CD4-positive, CD25-positive, alpha-beta regulatory T cell (primary cell): Measurements from ENCODE around the gene TPRG1. TPM values are rescaled to one million over a fixed set of nuclear protein-coding genes. Genes with fewer than 3 reads are reported as not detected.

Source experiments
- ATAC-seq, 2 donors: fragments of 150-1000 bp; cut with Tn5 transposase; one replicate each; pipeline ENCODE4 v1.10.0; 2021; ENCODE audit warnings: low read depth in 2 of 2, moderate number of reproducible peaks in 2 of 2, moderate library complexity in 1 of 2
- DNase-seq, 3 donors: peaks; one replicate each; pipeline versions ENCODE4 v3.0.0 to v3.0.0-alpha.2; 2012 to 2022; ENCODE audit warnings: mixed read lengths in 1 of 3
- H3K27ac ChIP-seq: one replicate; pipeline ENCODE4 v1.7.0; 2013; ENCODE audit warnings: mild to moderate bottlenecking, low read length; ENCODE audit not compliant: insufficient read depth, poor library complexity, severe bottlenecking
- H3K27me3 ChIP-seq: one replicate; pipeline ENCODE4 v1.7.0; 2013; ENCODE audit warnings: low read length; ENCODE audit not compliant: control insufficient read depth, insufficient read depth
- H3K36me3 ChIP-seq: one replicate; pipeline ENCODE4 v1.7.0; 2013; ENCODE audit warnings: mild to moderate bottlenecking, low read length, moderate library complexity; ENCODE audit not compliant: control insufficient read depth, insufficient read depth
- H3K4me1 ChIP-seq: 2 replicates; pipeline ENCODE4 v1.7.0; 2013; ENCODE audit warnings: mild to moderate bottlenecking, low read length; ENCODE audit not compliant: insufficient read depth, control insufficient read depth, poor library complexity, severe bottlenecking
- H3K4me3 ChIP-seq: one replicate; pipeline ENCODE4 v1.7.0; 2013; ENCODE audit warnings: low read depth, mild to moderate bottlenecking, low read length, moderate library complexity
- H3K9me3 ChIP-seq, 2 experiments: 1 replicate in 1 of 2; 2 replicates in 1 of 2; pipeline ENCODE4 v1.7.0; 2013; ENCODE audit warnings: low read length in 2 of 2, mild to moderate bottlenecking in 1 of 2, moderate library complexity in 1 of 2; ENCODE audit not compliant: control insufficient read depth in 2 of 2
- H3K27ac Mint-ChIP-seq, 3 donors: one replicate each; pipeline ENCODE4 v1.8.0; 2020 to 2022; ENCODE audit warnings: mild to moderate bottlenecking in 3 of 3, mixed read lengths in 3 of 3, moderate library complexity in 2 of 3
- H3K27me3 Mint-ChIP-seq: one replicate; pipeline ENCODE4 v1.8.0; 2022; ENCODE audit warnings: mild to moderate bottlenecking, mixed read lengths
- H3K36me3 Mint-ChIP-seq: one replicate; pipeline ENCODE4 v1.8.0; 2020; ENCODE audit warnings: mixed read lengths
- H3K4me1 Mint-ChIP-seq, 4 donors: one replicate each; pipeline ENCODE4 v1.8.0; 2020 to 2022; ENCODE audit warnings: mixed read lengths in 4 of 4, mild to moderate bottlenecking in 1 of 4
- H3K4me3 Mint-ChIP-seq, 4 donors: one replicate each; pipeline ENCODE4 v1.8.0; 2020 to 2022; ENCODE audit warnings: mild to moderate bottlenecking in 4 of 4, mixed read lengths in 4 of 4, moderate library complexity in 3 of 4
- H3K9me3 Mint-ChIP-seq, 7 donors: one replicate each; pipeline ENCODE4 v1.8.0; 2020 to 2022; ENCODE audit warnings: mixed read lengths in 7 of 7, mild to moderate bottlenecking in 3 of 7, moderate library complexity in 2 of 7
- polyA plus RNA-seq, 4 donors: library from polyadenylated mRNA; unstranded; fragments of 300-500 nt; fragmentation: Illumina TruSeq; gene quantifications; one replicate each; pipeline ENCODE4 v1.2.3, GENCODE V29; 2021
- total RNA-seq: library from RNA; stranded (reverse); gene quantifications from one replicate; pipeline ENCODE4 v1.2.3, GENCODE V29; 2022

Gene TPRG1
- total and polyA plus RNA-seq, 5 donors from 2014 or later = 1.5 to 10.8 (median 3.8) TPM

GRCh38 chr3:189212681-189213080 is 40.9 kb downstream of the TPRG1 start:
- H3K4me1 ChIP-seq = no peaks in the 10 kb centered on the region
- H3K9me3 ChIP-seq = no peaks in the 10 kb centered on the region
- Mint-ChIP-seq H3K4me3 (no peak overlapping the region), H3K9me3 (peaks cover 0 to 4% (median 0%) of the 10 kb centered on the region in 7 donors), H3K36me3 (no peaks in the 10 kb centered on the region), H3K4me1 (no peaks in the 10 kb centered on the region), H3K27ac (no peak overlapping the region), H3K27me3 (peaks cover 10% of the 10 kb centered on the region)
- no peak overlapping the region for H3K27ac ChIP-seq
- ATAC-seq (no peak), DNase-seq (no peak)
- H3K27me3 ChIP-seq = no peaks in the 10 kb centered on the region
- H3K36me3 ChIP-seq = no peaks in the 10 kb centered on the region
- H3K4me3 ChIP-seq = no peak overlapping the region

GRCh38 chr3:189214651-189215050 is 42.9 kb downstream of the TPRG1 start:
- Histone ChIP-seq H3K27ac (no peak overlapping the region), H3K9me3 (no peaks in the 10 kb centered on the region), H3K4me1 (no peaks in the 10 kb centered on the region), H3K27me3 (no peaks in the 10 kb centered on the region), H3K36me3 (no peaks in the 10 kb centered on the region), H3K4me3 (no peak overlapping the region)
- no peaks in the 10 kb centered on the region for H3K4me1 Mint-ChIP-seq
- ATAC-seq (no peak), DNase-seq (no peak)
- H3K27ac Mint-ChIP-seq = no peak overlapping the region
- peaks cover 7% of the 10 kb centered on the region for H3K27me3 Mint-ChIP-seq
- peaks cover 0 to 2% (median 0%) of the 10 kb centered on the region in 7 donors for H3K9me3 Mint-ChIP-seq
- no peak overlapping the region for H3K4me3 Mint-ChIP-seq
- no peaks in the 10 kb centered on the region for H3K36me3 Mint-ChIP-seq

- Mint-ChIP-seq H3K36me3 (no peaks in the 10 kb centered on the region), H3K4me3 (no peak overlapping the region), H3K9me3 (no peaks in the 10 kb centered on the region), H3K27ac (no peak overlapping the region), H3K4me1 (no peaks in the 10 kb centered on the region), H3K27me3 (peaks cover 7% of the 10 kb centered on the region)
- no peak for DNase-seq
- Histone ChIP-seq H3K27ac (no peak overlapping the region), H3K4me1 (no peaks in the 10 kb centered on the region), H3K9me3 (no peaks in the 10 kb centered on the region), H3K4me3 (no peak overlapping the region), H3K36me3 (no peaks in the 10 kb centered on the region), H3K27me3 (no peaks in the 10 kb centered on the region)
- ATAC-seq = no peak
Measured at GRCh38 chr3:189222927-189223636, 51.3 kb downstream of the TPRG1 start.

- no peak for DNase-seq
- Mint-ChIP-seq H3K4me1 (no peaks in the 10 kb centered on the region), H3K27ac (no peak overlapping the region), H3K27me3 (peaks cover 10% of the 10 kb centered on the region), H3K9me3 (no peaks in the 10 kb centered on the region), H3K36me3 (no peaks in the 10 kb centered on the region), H3K4me3 (no peak overlapping the region)
- Histone ChIP-seq H3K9me3 (no peaks in the 10 kb centered on the region), H3K27me3 (no peaks in the 10 kb centered on the region), H3K4me1 (no peaks in the 10 kb centered on the region), H3K27ac (no peak overlapping the region), H3K36me3 (no peaks in the 10 kb centered on the region), H3K4me3 (no peak overlapping the region)
- no peak for ATAC-seq
Measured at GRCh38 chr3:189225431-189225830, 53.7 kb downstream of the TPRG1 start.

- Histone ChIP-seq H3K36me3 (no peaks in the 10 kb centered on the region), H3K27ac (no peak overlapping the region), H3K9me3 (no peaks in the 10 kb centered on the region), H3K4me3 (no peak overlapping the region), H3K4me1 (no peaks in the 10 kb centered on the region), H3K27me3 (no peaks in the 10 kb centered on the region)
- H3K9me3 Mint-ChIP-seq = no peaks in the 10 kb centered on the region
- no peaks in the 10 kb centered on the region for H3K4me1 Mint-ChIP-seq
- no peak overlapping the region for H3K27ac Mint-ChIP-seq
- no peak for ATAC-seq
- no peak overlapping the region for H3K4me3 Mint-ChIP-seq
- H3K36me3 Mint-ChIP-seq = no peaks in the 10 kb centered on the region
- H3K27me3 Mint-ChIP-seq = peaks cover 14% of the 10 kb centered on the region
- no peak for DNase-seq
Measured at GRCh38 chr3:189227249-189227648, 55.5 kb downstream of the TPRG1 start.

GRCh38 chr3:189229196-189229828 is 57.5 kb downstream of the TPRG1 start:
- H3K4me1 ChIP-seq = no peaks in the 10 kb centered on the region
- H3K36me3 ChIP-seq = no peaks in the 10 kb centered on the region
- H3K27me3 ChIP-seq = no peaks in the 10 kb centered on the region
- H3K4me3 Mint-ChIP-seq = no peak overlapping the region
- H3K4me3 ChIP-seq = no peak overlapping the region
- no peak overlapping the region for H3K27ac Mint-ChIP-seq
- H3K36me3 Mint-ChIP-seq = no peaks in the 10 kb centered on the region
- H3K4me1 Mint-ChIP-seq = no peaks in the 10 kb centered on the region
- H3K9me3 Mint-ChIP-seq = no peaks in the 10 kb centered on the region
- no peaks in the 10 kb centered on the region for H3K9me3 ChIP-seq
- peaks cover 14% of the 10 kb centered on the region for H3K27me3 Mint-ChIP-seq
- ATAC-seq (no peak), DNase-seq (no peak)
- no peak overlapping the region for H3K27ac ChIP-seq

GRCh38 chr3:189232790-189233189 is 61.0 kb downstream of the TPRG1 start:
- peaks cover 0 to 2% (median 0%) of the 10 kb centered on the region in 7 donors for H3K9me3 Mint-ChIP-seq
- H3K4me3 Mint-ChIP-seq = no peak overlapping the region
- no peaks in the 10 kb centered on the region for H3K36me3 Mint-ChIP-seq
- H3K27ac ChIP-seq = no peak overlapping the region
- no peaks in the 10 kb centered on the region for H3K9me3 ChIP-seq
- no peaks in the 10 kb centered on the region for H3K27me3 ChIP-seq
- no peak overlapping the region for H3K27ac Mint-ChIP-seq
- peaks cover 9% of the 10 kb centered on the region for H3K27me3 Mint-ChIP-seq
- no peaks in the 10 kb centered on the region for H3K36me3 ChIP-seq
- H3K4me3 ChIP-seq = no peak overlapping the region
- peaks cover 3 to 19% (median 8%) of the 10 kb centered on the region in 4 donors for H3K4me1 Mint-ChIP-seq
- no peaks in the 10 kb centered on the region for H3K4me1 ChIP-seq
- no peak for ATAC-seq
- DNase-seq = no peak
